ENCODE results near the gene RNF220.

Gene RNF220

GRCh38 chr1:44505210-44505993, 100.3 kb downstream of the RNF220 start:
- Histone ChIP-seq H3K27me3 (ENCODE audit: control insufficient read depth in 1 of 2, insufficient read depth in 2 of 2, low read length in 2 of 2) (peaks cover 0 to 5% of the 10 kb centered on the region in 2 donors), H3K27ac (ENCODE audit: low read depth, low read length) (no peak overlapping the region), H3K9me3 (ENCODE audit: control insufficient read depth in 1 of 2, low read length in 2 of 2) (no peaks in the 10 kb centered on the region), H3K4me3 (ENCODE audit: low read depth in 1 of 2, low read length in 2 of 2) (no peak overlapping the region), H3K9ac (ENCODE audit: low read depth in 1 of 2, low read length in 2 of 2) (no peak overlapping the region), H3K36me3 (ENCODE audit: control insufficient read depth in 1 of 2, insufficient read depth in 2 of 2, low read length in 2 of 2) (no peaks in the 10 kb centered on the region), H3K4me1 (ENCODE audit: control insufficient read depth in 1 of 2, insufficient read depth in 2 of 2, low read length in 2 of 2) (peaks cover 0 to 4% of the 10 kb centered on the region in 2 donors)

- Histone ChIP-seq H3K9ac (ENCODE audit: low read depth in 1 of 2, low read length in 2 of 2) (no peak overlapping the region), H3K36me3 (ENCODE audit: control insufficient read depth in 1 of 2, insufficient read depth in 2 of 2, low read length in 2 of 2) (no peaks in the 10 kb centered on the region), H3K27me3 (ENCODE audit: control insufficient read depth in 1 of 2, insufficient read depth in 2 of 2, low read length in 2 of 2) (peaks cover 0 to 5% of the 10 kb centered on the region in 2 donors), H3K4me1 (ENCODE audit: control insufficient read depth in 1 of 2, insufficient read depth in 2 of 2, low read length in 2 of 2) (no peaks in the 10 kb centered on the region), H3K9me3 (ENCODE audit: control insufficient read depth in 1 of 2, low read length in 2 of 2) (no peaks in the 10 kb centered on the region), H3K27ac (ENCODE audit: low read depth, low read length) (no peak overlapping the region), H3K4me3 (ENCODE audit: low read depth in 1 of 2, low read length in 2 of 2) (no peak overlapping the region)
Observed at GRCh38 chr1:44507490-44508396, 102.7 kb downstream of the RNF220 start.

- Histone ChIP-seq H3K27ac (ENCODE audit: low read depth, low read length) (no peak overlapping the region), H3K9me3 (ENCODE audit: control insufficient read depth in 1 of 2, low read length in 2 of 2) (no peaks in the 10 kb centered on the region), H3K4me3 (ENCODE audit: low read depth in 1 of 2, low read length in 2 of 2) (no peak overlapping the region), H3K36me3 (ENCODE audit: control insufficient read depth in 1 of 2, insufficient read depth in 2 of 2, low read length in 2 of 2) (no peaks in the 10 kb centered on the region), H3K4me1 (ENCODE audit: control insufficient read depth in 1 of 2, insufficient read depth in 2 of 2, low read length in 2 of 2) (no peaks in the 10 kb centered on the region), H3K27me3 (ENCODE audit: control insufficient read depth in 1 of 2, insufficient read depth in 2 of 2, low read length in 2 of 2) (peaks cover 0 to 5% of the 10 kb centered on the region in 2 donors), H3K9ac (ENCODE audit: low read depth in 1 of 2, low read length in 2 of 2) (no peak overlapping the region)
Observed at GRCh38 chr1:44508397-44508745, 103.3 kb downstream of the RNF220 start.

- Histone ChIP-seq H3K9ac (ENCODE audit: low read depth in 1 of 2, low read length in 2 of 2) (no peak overlapping the region), H3K9me3 (ENCODE audit: control insufficient read depth in 1 of 2, low read length in 2 of 2) (no peaks in the 10 kb centered on the region), H3K4me1 (ENCODE audit: control insufficient read depth in 1 of 2, insufficient read depth in 2 of 2, low read length in 2 of 2) (no peaks in the 10 kb centered on the region), H3K27ac (ENCODE audit: low read depth, low read length) (no peak overlapping the region), H3K36me3 (ENCODE audit: control insufficient read depth in 1 of 2, insufficient read depth in 2 of 2, low read length in 2 of 2) (no peaks in the 10 kb centered on the region), H3K27me3 (ENCODE audit: control insufficient read depth in 1 of 2, insufficient read depth in 2 of 2, low read length in 2 of 2) (peaks cover 0 to 5% of the 10 kb centered on the region in 2 donors), H3K4me3 (ENCODE audit: low read depth in 1 of 2, low read length in 2 of 2) (no peak overlapping the region)
Observed at GRCh38 chr1:44511363-44511762, 106.3 kb downstream of the RNF220 start.

- peaks cover 0 to 6% of the 10 kb centered on the region in 2 donors for H3K27me3 ChIP-seq (ENCODE audit: control insufficient read depth in 1 of 2, insufficient read depth in 2 of 2, low read length in 2 of 2)
- H3K9ac ChIP-seq (ENCODE audit: low read depth in 1 of 2, low read length in 2 of 2), result no peak overlapping the region
- H3K9me3 ChIP-seq (ENCODE audit: control insufficient read depth in 1 of 2, low read length in 2 of 2), result no peaks in the 10 kb centered on the region
- H3K36me3 ChIP-seq (ENCODE audit: control insufficient read depth in 1 of 2, insufficient read depth in 2 of 2, low read length in 2 of 2), result no peaks in the 10 kb centered on the region
- no peaks in the 10 kb centered on the region for H3K4me1 ChIP-seq (ENCODE audit: control insufficient read depth in 1 of 2, insufficient read depth in 2 of 2, low read length in 2 of 2)
- no peak overlapping the region for H3K27ac ChIP-seq (ENCODE audit: low read depth, low read length)
- no peak overlapping the region for H3K4me3 ChIP-seq (ENCODE audit: low read depth in 1 of 2, low read length in 2 of 2)
Observed at GRCh38 chr1:44511769-44512168, 106.7 kb downstream of the RNF220 start.

- Histone ChIP-seq H3K4me1 (ENCODE audit: control insufficient read depth in 1 of 2, insufficient read depth in 2 of 2, low read length in 2 of 2) (no peaks in the 10 kb centered on the region), H3K4me3 (ENCODE audit: low read depth in 1 of 2, low read length in 2 of 2) (no peak overlapping the region), H3K27me3 (ENCODE audit: control insufficient read depth in 1 of 2, insufficient read depth in 2 of 2, low read length in 2 of 2) (peaks cover 0 to 7% of the 10 kb centered on the region in 2 donors), H3K36me3 (ENCODE audit: control insufficient read depth in 1 of 2, insufficient read depth in 2 of 2, low read length in 2 of 2) (no peaks in the 10 kb centered on the region), H3K9me3 (ENCODE audit: control insufficient read depth in 1 of 2, low read length in 2 of 2) (no peaks in the 10 kb centered on the region), H3K9ac (ENCODE audit: low read depth in 1 of 2, low read length in 2 of 2) (no peak overlapping the region), H3K27ac (ENCODE audit: low read depth, low read length) (no peak overlapping the region)
Observed at GRCh38 chr1:44512313-44512885, 107.3 kb downstream of the RNF220 start.

- no peaks in the 10 kb centered on the region for H3K9me3 ChIP-seq (ENCODE audit: control insufficient read depth in 1 of 2, low read length in 2 of 2)
- no peak overlapping the region for H3K27ac ChIP-seq (ENCODE audit: low read depth, low read length)
- H3K4me1 ChIP-seq (ENCODE audit: control insufficient read depth in 1 of 2, insufficient read depth in 2 of 2, low read length in 2 of 2), result no peaks in the 10 kb centered on the region
- H3K4me3 ChIP-seq (ENCODE audit: low read depth in 1 of 2, low read length in 2 of 2), result no peak overlapping the region
- H3K36me3 ChIP-seq (ENCODE audit: control insufficient read depth in 1 of 2, insufficient read depth in 2 of 2, low read length in 2 of 2), result no peaks in the 10 kb centered on the region
- H3K27me3 ChIP-seq (ENCODE audit: control insufficient read depth in 1 of 2, insufficient read depth in 2 of 2, low read length in 2 of 2), result peaks cover 0 to 5% of the 10 kb centered on the region in 2 donors
- no peak overlapping the region for H3K9ac ChIP-seq (ENCODE audit: low read depth in 1 of 2, low read length in 2 of 2)
Observed at GRCh38 chr1:44513111-44513510, 108.1 kb downstream of the RNF220 start.

GRCh38 chr1:44514673-44515072, 109.6 kb downstream of the RNF220 start:
- peaks cover 0 to 5% of the 10 kb centered on the region in 2 donors for H3K27me3 ChIP-seq (ENCODE audit: control insufficient read depth in 1 of 2, insufficient read depth in 2 of 2, low read length in 2 of 2)
- no peak overlapping the region for H3K4me3 ChIP-seq (ENCODE audit: low read depth in 1 of 2, low read length in 2 of 2)
- H3K27ac ChIP-seq (ENCODE audit: low read depth, low read length), result no peak overlapping the region
- no peaks in the 10 kb centered on the region for H3K36me3 ChIP-seq (ENCODE audit: control insufficient read depth in 1 of 2, insufficient read depth in 2 of 2, low read length in 2 of 2)
- no peak overlapping the region for H3K9ac ChIP-seq (ENCODE audit: low read depth in 1 of 2, low read length in 2 of 2)
- H3K9me3 ChIP-seq (ENCODE audit: control insufficient read depth in 1 of 2, low read length in 2 of 2), result no peaks in the 10 kb centered on the region
- H3K4me1 ChIP-seq (ENCODE audit: control insufficient read depth in 1 of 2, insufficient read depth in 2 of 2, low read length in 2 of 2), result no peaks in the 10 kb centered on the region

GRCh38 chr1:44515416-44515815, 110.4 kb downstream of the RNF220 start:
- Histone ChIP-seq H3K9ac (ENCODE audit: low read depth in 1 of 2, low read length in 2 of 2) (no peak overlapping the region), H3K36me3 (ENCODE audit: control insufficient read depth in 1 of 2, insufficient read depth in 2 of 2, low read length in 2 of 2) (no peaks in the 10 kb centered on the region), H3K9me3 (ENCODE audit: control insufficient read depth in 1 of 2, low read length in 2 of 2) (no peaks in the 10 kb centered on the region), H3K4me3 (ENCODE audit: low read depth in 1 of 2, low read length in 2 of 2) (no peak overlapping the region), H3K4me1 (ENCODE audit: control insufficient read depth in 1 of 2, insufficient read depth in 2 of 2, low read length in 2 of 2) (no peaks in the 10 kb centered on the region), H3K27me3 (ENCODE audit: control insufficient read depth in 1 of 2, insufficient read depth in 2 of 2, low read length in 2 of 2) (peaks cover 0 to 5% of the 10 kb centered on the region in 2 donors), H3K27ac (ENCODE audit: low read depth, low read length) (no peak overlapping the region)

Data from duodenal mucosa (tissue), 2 donors.